WTC11 (cell line): ENCODE results near the gene ATG7. TPM values are rescaled to one million over a fixed set of nuclear protein-coding genes. Genes with fewer than 3 reads are reported as not detected.

Source experiments
- ATAC-seq: fragments of 200-7000 bp; cut with Tn5 transposase; 2 replicates; pipeline ENCODE4 v1.10.0; 2021; ENCODE audit warnings: mild to moderate bottlenecking, moderate library complexity
- CTCF ChIA-PET: fragments of 300-600 bp; sonication (Branson Sonifier 250); formaldehyde crosslinking; loops from one replicate; lab custom pipeline; 2021; ENCODE audit warnings: antibody characterized with exemption; lab: Charles Lee
- POLR2A ChIA-PET: fragments of 350-600 bp; sonication (Branson Sonifier 250); formaldehyde crosslinking; loops from one replicate; lab custom pipeline; 2021; ENCODE audit warnings: antibody characterized with exemption; lab: Charles Lee
- DNase-seq: peaks from one replicate; pipeline ENCODE4 v3.0.0; 2021; ENCODE audit warnings: low spot score
- H3K27ac Mint-ChIP-seq: 2 replicates; pipeline ENCODE4 v1.8.0; 2021; ENCODE audit warnings: mixed read lengths
- H3K27me3 Mint-ChIP-seq: 2 replicates; pipeline ENCODE4 v1.8.0; 2021; ENCODE audit warnings: low read depth, mild to moderate bottlenecking, moderate library complexity, mixed read lengths
- H3K36me3 Mint-ChIP-seq: 2 replicates; pipeline ENCODE4 v1.8.0; 2021; ENCODE audit warnings: mixed read lengths
- H3K4me1 Mint-ChIP-seq: 2 replicates; pipeline ENCODE4 v1.8.0; 2022; ENCODE audit warnings: mixed read lengths
- H3K4me3 Mint-ChIP-seq: 2 replicates; pipeline ENCODE4 v1.8.0; 2021; ENCODE audit warnings: mild to moderate bottlenecking, moderate library complexity, mixed read lengths
- H3K9me3 Mint-ChIP-seq: 2 replicates; pipeline ENCODE4 v1.8.0; 2021; ENCODE audit warnings: mixed read lengths
- ATF1 ChIP-seq: sonication (generic); formaldehyde crosslinking; IDR thresholded peaks from 2 replicates; pipeline ENCODE4 v1.8.1; 2023; ENCODE audit warnings: mild to moderate bottlenecking, moderate library complexity, missing genetic modification reagents
- CDX4 ChIP-seq: fragments of 250-450 bp; sonication (Bioruptor Pico); IDR thresholded peaks from 2 replicates; pipeline ENCODE4 v1.9.0; 2021; ENCODE audit warnings: moderate library complexity, mild to moderate bottlenecking, inconsistent platforms, borderline replicate concordance
- ERG ChIP-seq: fragments of 250-450 bp; sonication (Bioruptor Pico); IDR thresholded peaks from 2 replicates; pipeline ENCODE4 v1.8.0; 2021; ENCODE audit warnings: mild to moderate bottlenecking
- FOXP1 ChIP-seq: sonication (generic); formaldehyde crosslinking; IDR thresholded peaks from 2 replicates; pipeline ENCODE4 v1.8.0; 2022; ENCODE audit warnings: missing genetic modification reagents, mild to moderate bottlenecking, moderate library complexity, borderline replicate concordance
- JAZF1 ChIP-seq: fragments of 250-450 bp; sonication (Bioruptor Pico); IDR thresholded peaks from 2 replicates; pipeline ENCODE4 v1.9.0; 2021; ENCODE audit warnings: moderate library complexity, mild to moderate bottlenecking, inconsistent platforms
- NFYB ChIP-seq: sonication (generic); formaldehyde crosslinking; conservative IDR thresholded peaks from 2 replicates; pipeline ENCODE4 v1.8.0; 2022; ENCODE audit warnings: low read depth, missing genetic modification reagents
- RORB ChIP-seq: fragments of 250-450 bp; sonication (Bioruptor Pico); IDR thresholded peaks from 2 replicates; pipeline ENCODE4 v1.9.0; 2021; ENCODE audit warnings: mild to moderate bottlenecking
- SMAD4 ChIP-seq: sonication (generic); formaldehyde crosslinking; IDR thresholded peaks from 2 replicates; pipeline ENCODE4 v1.8.0; 2022; ENCODE audit warnings: mild to moderate bottlenecking, missing genetic modification reagents
- SP1 ChIP-seq: sonication (generic); formaldehyde crosslinking; conservative IDR thresholded peaks from 2 replicates; pipeline ENCODE4 v1.8.1; 2022; ENCODE audit warnings: missing genetic modification reagents
- STAT6 ChIP-seq: sonication (generic); formaldehyde crosslinking; conservative IDR thresholded peaks from 2 replicates; pipeline ENCODE4 v1.8.1; 2023; ENCODE audit warnings: mild to moderate bottlenecking, low read depth, missing genetic modification reagents, moderate library complexity
- TEAD1 ChIP-seq: sonication (generic); formaldehyde crosslinking; IDR thresholded peaks from 2 replicates; pipeline ENCODE4 v1.8.0; 2022; ENCODE audit warnings: mild to moderate bottlenecking, missing genetic modification reagents
- ZNF138 ChIP-seq: sonication (generic); formaldehyde crosslinking; conservative IDR thresholded peaks from 2 replicates; pipeline ENCODE4 v1.8.1; 2022; ENCODE audit warnings: mild to moderate bottlenecking, moderate library complexity, missing genetic modification reagents
- ZNF281 ChIP-seq: sonication (generic); formaldehyde crosslinking; IDR thresholded peaks from 2 replicates; pipeline ENCODE4 v1.8.0; 2023; ENCODE audit warnings: mild to moderate bottlenecking, missing genetic modification reagents
- ZNF416 ChIP-seq: fragments of 250-450 bp; sonication (Bioruptor Pico); IDR thresholded peaks from 2 replicates; pipeline ENCODE4 v1.9.0; 2021; ENCODE audit warnings: mild to moderate bottlenecking, inconsistent platforms
- ZNF423 ChIP-seq: fragments of 250-450 bp; sonication (Bioruptor Pico); IDR thresholded peaks from 2 replicates; pipeline ENCODE4 v2.1.2; 2022; ENCODE audit warnings: mild to moderate bottlenecking, moderate library complexity
- total RNA-seq: library from RNA; stranded (reverse); gene quantifications from 3 replicates; pipeline ENCODE4 v1.2.3, GENCODE V29; 2021
- TF ChIP-seq, protein P1 (sequence below): fragments of 250-450 bp; sonication (Bioruptor Pico); IDR thresholded peaks from 2 replicates; pipeline ENCODE4 v2.1.2; 2022; ENCODE audit warnings: mild to moderate bottlenecking, moderate library complexity
- TF ChIP-seq, protein P2 (sequence below): sonication (generic); formaldehyde crosslinking; IDR thresholded peaks from 2 replicates; pipeline ENCODE4 v1.8.0; 2022; ENCODE audit warnings: mild to moderate bottlenecking, missing genetic modification reagents
- TF ChIP-seq, protein P3 (sequence below): sonication (generic); formaldehyde crosslinking; IDR thresholded peaks from 2 replicates; pipeline ENCODE4 v1.8.1; 2022; ENCODE audit warnings: low read depth, missing genetic modification reagents, borderline replicate concordance
- TF ChIP-seq, protein P4 (sequence below): sonication (generic); formaldehyde crosslinking; IDR thresholded peaks from 2 replicates; pipeline ENCODE4 v1.8.1; 2022; ENCODE audit warnings: mild to moderate bottlenecking, moderate library complexity, missing genetic modification reagents
- TF ChIP-seq, protein P5 (sequence below): sonication (generic); formaldehyde crosslinking; IDR thresholded peaks from 2 replicates; pipeline ENCODE4 v1.8.1; 2022; ENCODE audit warnings: mild to moderate bottlenecking, missing genetic modification reagents, moderate library complexity, borderline replicate concordance

The ATG7 gene
- total RNA-seq, 1 experiment from 2014 or later, result 17.5 TPM

DNA sequence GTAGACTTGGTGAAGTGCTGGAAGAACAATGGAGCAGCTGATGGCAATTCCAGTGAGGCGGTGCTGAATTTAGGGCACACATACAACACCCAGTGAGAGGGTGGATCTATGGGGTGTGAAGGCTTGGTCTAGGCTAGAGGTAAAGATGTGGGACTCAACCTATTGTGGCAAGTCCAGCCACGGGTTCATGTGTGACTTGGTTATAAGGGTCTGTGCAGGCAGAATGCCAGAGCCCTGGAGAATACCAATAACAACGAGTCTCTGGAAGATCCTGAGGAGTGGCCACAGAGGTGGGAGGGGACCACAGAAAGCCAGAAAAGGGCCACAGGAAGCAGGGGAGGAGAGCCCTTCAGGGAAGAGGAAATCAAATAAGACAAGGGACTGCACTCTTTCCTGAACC lies 316.6 kb downstream of the ATG7 start:
- Mint-ChIP-seq H3K4me3 (no peak overlapping the region), H3K36me3 (no peaks in the 10 kb centered on the region), H3K9me3 (no peaks in the 10 kb centered on the region), H3K27ac (peak overlapping the region; percentile 47), H3K4me1 (peaks cover 71% of the 10 kb centered on the region), H3K27me3 (no peaks in the 10 kb centered on the region)
- no peak for ATAC-seq
- no peak for DNase-seq
- ChIA-PET CTCF (no interaction called here), POLR2A (interaction anchor here (0.6 kb wide), 1 partner anchor 10 kb away, joined by 6 read pairs; no protein-coding TSS in a partner anchor)
- TF ChIP-seq ZNF416 (no peak), ERG (CRISPR knock-in tag) (no peak), SMAD4 (CRISPR knock-in tag) (no peak), ZNF138 (CRISPR knock-in tag) (no peak), FOXP1 (CRISPR knock-in tag) (no peak), CDX4 (CRISPR knock-in tag) (no peak), ZNF423 (CRISPR knock-in tag) (no peak), ZNF281 (CRISPR knock-in tag) (no peak), RORB (CRISPR knock-in tag) (no peak), TEAD1 (CRISPR knock-in tag) (no peak), ATF1 (CRISPR knock-in tag) (no peak), JAZF1 (CRISPR knock-in tag) (no peak), STAT6 (CRISPR knock-in tag) (no peak), SP1 (no peak), NFYB (CRISPR knock-in tag) (no peak)
- TF ChIP-seq, protein P1, sequence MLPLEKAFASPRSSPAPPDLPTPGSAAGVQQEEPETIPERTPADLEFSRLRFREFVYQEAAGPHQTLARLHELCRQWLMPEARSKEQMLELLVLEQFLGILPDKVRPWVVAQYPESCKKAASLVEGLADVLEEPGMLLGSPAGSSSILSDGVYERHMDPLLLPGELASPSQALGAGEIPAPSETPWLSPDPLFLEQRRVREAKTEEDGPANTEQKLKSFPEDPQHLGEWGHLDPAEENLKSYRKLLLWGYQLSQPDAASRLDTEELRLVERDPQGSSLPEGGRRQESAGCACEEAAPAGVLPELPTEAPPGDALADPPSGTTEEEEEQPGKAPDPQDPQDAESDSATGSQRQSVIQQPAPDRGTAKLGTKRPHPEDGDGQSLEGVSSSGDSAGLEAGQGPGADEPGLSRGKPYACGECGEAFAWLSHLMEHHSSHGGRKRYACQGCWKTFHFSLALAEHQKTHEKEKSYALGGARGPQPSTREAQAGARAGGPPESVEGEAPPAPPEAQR (CRISPR knock-in tag), result no peak
- TF ChIP-seq, protein P2, sequence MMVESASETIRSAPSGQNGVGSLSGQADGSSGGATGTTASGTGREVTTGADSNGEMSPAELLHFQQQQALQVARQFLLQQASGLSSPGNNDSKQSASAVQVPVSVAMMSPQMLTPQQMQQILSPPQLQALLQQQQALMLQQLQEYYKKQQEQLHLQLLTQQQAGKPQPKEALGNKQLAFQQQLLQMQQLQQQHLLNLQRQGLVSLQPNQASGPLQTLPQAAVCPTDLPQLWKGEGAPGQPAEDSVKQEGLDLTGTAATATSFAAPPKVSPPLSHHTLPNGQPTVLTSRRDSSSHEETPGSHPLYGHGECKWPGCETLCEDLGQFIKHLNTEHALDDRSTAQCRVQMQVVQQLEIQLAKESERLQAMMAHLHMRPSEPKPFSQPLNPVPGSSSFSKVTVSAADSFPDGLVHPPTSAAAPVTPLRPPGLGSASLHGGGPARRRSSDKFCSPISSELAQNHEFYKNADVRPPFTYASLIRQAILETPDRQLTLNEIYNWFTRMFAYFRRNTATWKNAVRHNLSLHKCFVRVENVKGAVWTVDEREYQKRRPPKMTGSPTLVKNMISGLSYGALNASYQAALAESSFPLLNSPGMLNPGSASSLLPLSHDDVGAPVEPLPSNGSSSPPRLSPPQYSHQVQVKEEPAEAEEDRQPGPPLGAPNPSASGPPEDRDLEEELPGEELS (CRISPR knock-in tag), result no peak
- TF ChIP-seq, protein P3, sequence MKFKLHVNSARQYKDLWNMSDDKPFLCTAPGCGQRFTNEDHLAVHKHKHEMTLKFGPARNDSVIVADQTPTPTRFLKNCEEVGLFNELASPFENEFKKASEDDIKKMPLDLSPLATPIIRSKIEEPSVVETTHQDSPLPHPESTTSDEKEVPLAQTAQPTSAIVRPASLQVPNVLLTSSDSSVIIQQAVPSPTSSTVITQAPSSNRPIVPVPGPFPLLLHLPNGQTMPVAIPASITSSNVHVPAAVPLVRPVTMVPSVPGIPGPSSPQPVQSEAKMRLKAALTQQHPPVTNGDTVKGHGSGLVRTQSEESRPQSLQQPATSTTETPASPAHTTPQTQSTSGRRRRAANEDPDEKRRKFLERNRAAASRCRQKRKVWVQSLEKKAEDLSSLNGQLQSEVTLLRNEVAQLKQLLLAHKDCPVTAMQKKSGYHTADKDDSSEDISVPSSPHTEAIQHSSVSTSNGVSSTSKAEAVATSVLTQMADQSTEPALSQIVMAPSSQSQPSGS, result no peak
- TF ChIP-seq, protein P4, sequence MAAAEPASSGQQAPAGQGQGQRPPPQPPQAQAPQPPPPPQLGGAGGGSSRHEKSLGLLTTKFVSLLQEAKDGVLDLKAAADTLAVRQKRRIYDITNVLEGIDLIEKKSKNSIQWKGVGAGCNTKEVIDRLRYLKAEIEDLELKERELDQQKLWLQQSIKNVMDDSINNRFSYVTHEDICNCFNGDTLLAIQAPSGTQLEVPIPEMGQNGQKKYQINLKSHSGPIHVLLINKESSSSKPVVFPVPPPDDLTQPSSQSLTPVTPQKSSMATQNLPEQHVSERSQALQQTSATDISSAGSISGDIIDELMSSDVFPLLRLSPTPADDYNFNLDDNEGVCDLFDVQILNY (CRISPR knock-in tag), result no peak
- TF ChIP-seq, protein P5, sequence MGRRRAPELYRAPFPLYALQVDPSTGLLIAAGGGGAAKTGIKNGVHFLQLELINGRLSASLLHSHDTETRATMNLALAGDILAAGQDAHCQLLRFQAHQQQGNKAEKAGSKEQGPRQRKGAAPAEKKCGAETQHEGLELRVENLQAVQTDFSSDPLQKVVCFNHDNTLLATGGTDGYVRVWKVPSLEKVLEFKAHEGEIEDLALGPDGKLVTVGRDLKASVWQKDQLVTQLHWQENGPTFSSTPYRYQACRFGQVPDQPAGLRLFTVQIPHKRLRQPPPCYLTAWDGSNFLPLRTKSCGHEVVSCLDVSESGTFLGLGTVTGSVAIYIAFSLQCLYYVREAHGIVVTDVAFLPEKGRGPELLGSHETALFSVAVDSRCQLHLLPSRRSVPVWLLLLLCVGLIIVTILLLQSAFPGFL (CRISPR knock-in tag), result no peak
